ENCODE measurements around the gene SH3BP5.

The SH3BP5 gene

GRCh38 chr3:15347737-15348110, 15.3 kb upstream of the SH3BP5 start:
- DNase-seq (ENCODE audit: low read depth in 2 of 2, low spot score in 1 of 2) = no peak

GRCh38 chr3:15347063-15347736, 14.8 kb upstream of the SH3BP5 start:
- no peak for DNase-seq (ENCODE audit: low read depth in 2 of 2, low spot score in 1 of 2)

- DNase-seq (ENCODE audit: low read depth in 2 of 2, low spot score in 1 of 2) = no peak
Observed at GRCh38 chr3:15346516-15346915, 14.1 kb upstream of the SH3BP5 start.

DNA sequence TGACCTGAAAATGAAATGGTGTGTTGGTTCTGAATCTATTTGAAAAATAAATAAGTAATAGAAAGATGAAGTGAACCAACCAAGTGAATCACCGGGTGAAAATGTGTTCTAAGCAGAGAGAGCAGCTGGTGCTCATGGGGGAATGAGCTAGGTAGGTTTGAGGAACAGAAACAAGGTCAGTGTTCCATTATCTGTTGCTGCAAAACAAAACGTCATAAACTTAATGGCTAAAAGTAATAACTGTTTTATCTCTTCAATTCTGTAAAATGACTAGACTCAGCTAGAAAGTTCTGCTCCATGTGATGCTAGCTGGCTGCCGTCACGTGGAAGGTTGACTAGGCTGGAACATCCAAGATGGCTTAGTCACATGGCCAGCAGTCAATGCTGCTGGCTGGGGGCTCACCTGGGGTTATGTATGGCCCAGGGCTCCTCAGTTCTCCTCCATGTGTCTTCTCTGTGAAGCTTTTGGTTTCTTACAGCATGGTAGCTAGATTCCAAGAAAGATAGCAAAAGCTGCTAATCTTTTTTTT, 13.3 kb upstream of the SH3BP5 start:
- DNase-seq (ENCODE audit: low read depth in 2 of 2, low spot score in 1 of 2) = no peak

- DNase-seq (ENCODE audit: low read depth in 2 of 2, low spot score in 1 of 2) = no peak
Observed at GRCh38 chr3:15345066-15345607, 12.8 kb upstream of the SH3BP5 start.

GRCh38 chr3:15342945-15343344, 10.6 kb upstream of the SH3BP5 start:
- no peak for DNase-seq (ENCODE audit: low read depth in 2 of 2, low spot score in 1 of 2)

DNA sequence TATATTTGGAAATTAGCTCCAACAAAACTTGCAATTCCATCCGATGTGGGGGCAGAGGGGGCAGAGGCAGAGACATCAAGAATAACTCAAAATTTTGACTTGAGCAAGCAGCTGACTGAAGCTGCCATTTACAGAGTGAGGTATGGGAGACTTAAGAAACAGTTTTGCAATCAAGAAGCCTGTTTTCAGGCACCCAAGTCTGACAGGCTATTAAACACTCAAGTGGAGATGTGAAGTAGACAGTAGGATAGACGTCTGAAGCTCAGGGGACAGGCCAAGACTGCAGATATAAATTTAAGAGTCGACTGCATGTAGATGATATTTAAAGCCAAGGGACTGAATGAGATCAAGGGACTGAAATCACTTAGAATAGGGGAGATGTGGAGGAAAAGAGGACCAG, 9.9 kb upstream of the SH3BP5 start:
- no peak for DNase-seq (ENCODE audit: low read depth in 2 of 2, low spot score in 1 of 2)

- DNase-seq (ENCODE audit: low read depth in 2 of 2, low spot score in 1 of 2) = no peak
Observed at GRCh38 chr3:15341030-15341726, 8.8 kb upstream of the SH3BP5 start.

DNA sequence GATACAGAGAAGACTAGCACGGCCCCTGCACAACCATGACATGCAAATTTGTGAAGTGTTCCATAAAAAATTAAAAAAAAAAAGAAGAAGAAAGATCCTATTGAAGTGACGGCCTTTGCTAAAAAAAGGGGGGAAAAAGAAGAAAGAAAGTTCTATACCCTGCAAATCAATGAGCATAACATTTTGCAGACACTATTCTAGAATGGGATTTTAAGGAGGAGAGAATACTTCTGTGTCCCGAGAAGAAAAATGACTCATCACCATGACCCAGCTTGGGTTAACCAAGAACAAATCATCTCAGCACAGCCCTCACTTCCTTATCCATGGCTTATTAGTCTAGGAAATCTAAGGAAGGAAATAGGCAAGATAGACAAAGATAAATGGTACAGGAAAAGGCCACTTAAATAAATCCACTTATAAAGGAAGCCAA, 7.4 kb upstream of the SH3BP5 start:
- no peak for DNase-seq (ENCODE audit: low read depth in 2 of 2, low spot score in 1 of 2)

DNA sequence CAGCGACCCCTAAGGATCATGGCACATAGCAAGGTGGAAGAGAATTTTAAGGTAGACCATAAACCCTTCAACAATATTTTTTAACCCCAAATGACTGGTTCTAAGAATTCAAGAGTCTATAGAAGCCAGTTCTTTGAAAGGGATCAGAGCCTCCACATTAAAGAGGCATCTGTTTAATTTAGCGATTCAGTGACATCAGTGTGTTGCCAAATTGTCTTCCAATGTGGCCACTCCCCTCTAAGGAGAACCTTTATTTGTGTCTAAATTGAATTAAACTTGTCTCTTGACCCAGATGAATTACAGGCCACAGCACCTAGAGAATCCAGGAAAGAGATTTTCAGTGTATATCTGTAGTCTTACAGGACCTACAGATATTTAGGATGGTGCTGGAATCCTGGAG, 6.6 kb upstream of the SH3BP5 start:
- DNase-seq (ENCODE audit: low read depth in 2 of 2, low spot score in 1 of 2) = no peak

DNA sequence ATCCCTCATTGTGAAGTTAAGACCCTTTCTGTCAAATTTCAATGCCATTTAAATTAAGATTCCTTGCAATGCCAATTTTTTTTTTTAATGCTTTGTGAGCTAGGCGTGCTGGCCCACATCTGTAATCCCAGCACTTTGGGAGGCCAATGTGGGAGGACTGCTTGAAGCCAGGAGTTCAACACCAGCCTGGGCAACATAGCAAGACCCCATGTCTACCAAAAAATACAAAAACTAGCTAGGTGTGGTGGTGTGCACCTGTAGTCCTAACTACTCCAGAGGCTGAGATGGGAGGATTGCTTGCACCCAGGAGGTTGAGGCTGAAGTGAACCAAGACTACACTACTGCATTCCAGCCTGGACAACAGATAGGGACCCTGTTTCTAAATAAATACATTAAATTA, 5.6 kb upstream of the SH3BP5 start:
- no peak for DNase-seq (ENCODE audit: low read depth in 2 of 2, low spot score in 1 of 2)

- no peak for DNase-seq (ENCODE audit: low read depth in 2 of 2, low spot score in 1 of 2)
Observed at GRCh38 chr3:15336057-15336456, 3.7 kb upstream of the SH3BP5 start.

DNA sequence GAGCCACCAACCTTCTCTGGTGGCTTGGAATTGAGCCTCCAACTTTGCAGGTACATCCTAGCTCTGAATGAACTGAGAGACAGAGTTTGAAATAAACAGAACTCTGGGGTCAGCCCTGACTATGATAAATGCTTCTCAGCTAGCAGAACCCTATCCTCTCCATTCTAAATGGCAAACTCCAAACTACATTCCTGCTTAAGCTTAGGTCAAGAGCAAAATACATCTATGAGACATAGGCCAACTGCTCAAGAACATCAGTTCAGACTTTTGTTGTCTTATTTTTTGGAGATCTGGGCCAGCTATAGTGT, 1.5 kb upstream of the SH3BP5 start:
- DNase-seq (ENCODE audit: low read depth in 2 of 2, low spot score in 1 of 2) = no peak

- no peak for DNase-seq (ENCODE audit: low read depth in 2 of 2, low spot score in 1 of 2)
Observed at GRCh38 chr3:15333099-15333955, 941 bp upstream of the SH3BP5 start.

DNA sequence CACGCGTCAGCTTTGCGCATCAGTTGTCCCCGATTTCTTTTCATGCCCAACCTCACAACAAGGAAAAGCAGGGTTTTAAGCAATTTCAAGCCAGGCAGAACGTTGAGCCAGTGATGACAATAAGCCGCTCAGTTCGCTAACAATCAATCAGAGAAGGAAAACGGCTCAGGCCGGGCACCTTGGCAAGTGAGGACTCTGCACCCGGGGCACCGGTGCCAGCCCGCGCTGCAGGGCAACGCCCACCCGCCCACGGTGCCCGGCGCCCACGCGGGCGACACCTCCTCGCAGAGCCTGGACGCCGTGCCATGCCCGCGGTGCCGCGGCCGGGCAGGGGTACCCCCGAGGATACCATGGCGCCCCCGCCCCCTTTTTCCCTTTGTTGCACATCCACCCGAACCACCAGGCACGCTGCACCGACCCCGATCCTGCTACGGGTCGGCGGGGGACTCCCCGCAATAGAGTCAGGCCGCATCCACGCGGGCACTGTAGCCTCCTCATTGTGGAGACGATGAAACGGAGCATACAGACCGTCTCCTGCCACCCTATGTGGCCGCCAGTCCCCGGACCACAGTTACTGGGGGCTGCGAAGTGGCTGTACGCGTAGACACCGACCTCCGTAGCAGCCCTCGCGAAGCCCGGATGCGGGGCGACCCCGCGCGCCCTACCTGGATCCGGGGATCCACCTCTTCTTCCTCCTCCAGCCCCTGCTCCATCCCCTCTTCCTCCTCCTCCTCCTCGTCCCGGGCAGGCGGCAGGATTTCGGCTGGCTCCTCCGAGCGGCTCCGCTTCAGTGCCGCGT, 581 bp downstream of the SH3BP5 start:
- DNase-seq (ENCODE audit: low read depth in 2 of 2, low spot score in 1 of 2) = peak in 1 of 2 donors; percentile 22

- no peak for DNase-seq (ENCODE audit: low read depth in 2 of 2, low spot score in 1 of 2)
Observed at GRCh38 chr3:15331072-15331605, 1.2 kb downstream of the SH3BP5 start.

DNA sequence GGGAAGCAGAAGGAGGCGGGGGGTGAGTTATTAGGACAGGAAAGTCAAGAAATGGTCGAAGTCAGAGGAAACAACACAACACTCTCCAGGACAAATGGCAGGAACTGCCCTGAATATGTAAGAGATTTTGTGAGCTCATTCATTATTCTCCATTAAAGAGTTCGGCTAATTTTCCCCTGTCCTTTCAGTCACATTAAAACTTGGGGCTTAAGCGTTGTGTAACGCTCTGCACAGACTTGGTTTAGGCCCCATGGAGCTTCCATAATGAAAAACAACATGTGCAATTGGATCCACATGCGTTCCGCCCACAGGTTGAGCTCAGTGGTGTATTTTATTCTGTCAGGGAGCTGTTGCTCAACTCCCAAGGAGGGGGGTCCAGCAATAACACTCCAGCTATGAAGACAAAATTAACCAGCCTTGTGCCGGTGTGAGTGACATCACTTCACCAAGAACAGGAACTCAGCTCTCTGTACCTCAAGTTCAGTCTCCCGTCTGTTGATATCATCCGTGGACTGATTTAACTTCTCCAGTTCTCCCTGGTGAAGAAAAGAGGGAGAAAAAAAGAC, 2.3 kb downstream of the SH3BP5 start:
- DNase-seq (ENCODE audit: low read depth in 2 of 2, low spot score in 1 of 2) = no peak

GRCh38 chr3:15329046-15330005, 3.1 kb downstream of the SH3BP5 start:
- DNase-seq (ENCODE audit: low read depth in 2 of 2, low spot score in 1 of 2) = no peak

- no peak for DNase-seq (ENCODE audit: low read depth in 2 of 2, low spot score in 1 of 2)
Observed at GRCh38 chr3:15327941-15328340, 4.4 kb downstream of the SH3BP5 start.
